Mucosa of descending colon (tissue), 3 donors: ENCODE measurements around the gene ANKRD55. TPM values are rescaled to one million over a fixed set of nuclear protein-coding genes. Genes with fewer than 3 reads are reported as not detected.

Source experiments
- ATAC-seq: fragments of 200-7000 bp; cut with Tn5 transposase; one replicate; pipeline ENCODE4 v1.9.1; 2020; ENCODE audit warnings: mild to moderate bottlenecking, moderate library complexity
- DNase-seq, 3 donors: peaks; one replicate each; pipeline ENCODE4 v3.0.0-alpha.2; 2020
- H3K36me3 ChIP-seq: fragments of 200-600 bp; one replicate; pipeline ENCODE4 v1.8.0; 2021; ENCODE audit warnings: low read depth, mild to moderate bottlenecking
- H3K4me1 ChIP-seq: fragments of 200-600 bp; one replicate; pipeline ENCODE4 v1.8.0; 2021; ENCODE audit warnings: low read depth, mild to moderate bottlenecking
- H3K4me3 ChIP-seq: fragments of 200-600 bp; one replicate; pipeline ENCODE4 v1.8.0; 2021; ENCODE audit warnings: mild to moderate bottlenecking
- H3K9me3 ChIP-seq: fragments of 200-600 bp; one replicate; pipeline ENCODE4 v1.8.0; 2021; ENCODE audit warnings: mild to moderate bottlenecking
- intact Hi-C, 2 donors: fragments of 100-400 bp; cut with DNase I in 1 of 2; cut with micrococcal nuclease in 1 of 2; formaldehyde crosslinking; loops; one replicate each; pipeline versions ENCODE4 v1.11.0 to v1.11.1; 2022; cut with DNase I, micrococcal nuclease
- total RNA-seq, 3 donors: library from RNA; stranded (reverse); fragmentation: NEBNext Ultra II Directional in 2 of 3; extraction: Animal tissue kit (Norgen Biotek cat#: 25700) in 2 of 3; gene quantifications; one replicate each; pipeline versions ENCODE4 v1.2.1 to v1.2.4, GENCODE V29; 2021 to 2023
- TF ChIP-seq, protein P1 (sequence below): fragments of 200-600 bp; IDR thresholded peaks from one replicate; pipeline ENCODE4 v1.8.0; 2022; ENCODE audit warnings: antibody characterized with exemption, mild to moderate bottlenecking
- donor health status: DM: no; HTN: no; CAD: no; lungs with moderate emphysema.
- donor health status: DM: no; HTN: no; CAD: no.
- donor health status: DM: no; HTN: yes; CAD: no.

Gene ANKRD55
- total RNA-seq, 3 donors from 2014 or later, result 0.31 TPM; not detected in 2

DNA sequence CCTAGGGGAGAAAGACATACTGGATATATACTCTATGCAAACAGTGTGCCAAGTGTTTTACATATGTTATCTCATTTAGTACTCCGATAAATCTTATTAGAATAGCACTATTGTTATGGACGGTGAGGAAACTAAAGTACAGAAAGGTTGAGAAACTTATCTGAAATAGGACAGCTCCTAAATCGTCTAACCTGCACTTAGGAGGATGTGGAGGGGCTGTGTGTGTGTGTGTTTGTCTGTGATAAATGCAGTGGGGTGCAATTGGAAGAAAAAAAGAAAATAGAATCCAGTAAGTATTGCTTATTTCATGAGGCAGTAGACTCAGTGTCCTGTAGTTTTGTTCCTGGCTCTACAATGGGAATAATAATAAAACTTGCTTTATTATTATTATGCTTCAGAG, 131.9 kb downstream of the ANKRD55 start:
- H3K4me3 ChIP-seq, result no peak overlapping the region
- H3K4me1 ChIP-seq, result no peaks in the 10 kb centered on the region
- TF ChIP-seq, protein P1, sequence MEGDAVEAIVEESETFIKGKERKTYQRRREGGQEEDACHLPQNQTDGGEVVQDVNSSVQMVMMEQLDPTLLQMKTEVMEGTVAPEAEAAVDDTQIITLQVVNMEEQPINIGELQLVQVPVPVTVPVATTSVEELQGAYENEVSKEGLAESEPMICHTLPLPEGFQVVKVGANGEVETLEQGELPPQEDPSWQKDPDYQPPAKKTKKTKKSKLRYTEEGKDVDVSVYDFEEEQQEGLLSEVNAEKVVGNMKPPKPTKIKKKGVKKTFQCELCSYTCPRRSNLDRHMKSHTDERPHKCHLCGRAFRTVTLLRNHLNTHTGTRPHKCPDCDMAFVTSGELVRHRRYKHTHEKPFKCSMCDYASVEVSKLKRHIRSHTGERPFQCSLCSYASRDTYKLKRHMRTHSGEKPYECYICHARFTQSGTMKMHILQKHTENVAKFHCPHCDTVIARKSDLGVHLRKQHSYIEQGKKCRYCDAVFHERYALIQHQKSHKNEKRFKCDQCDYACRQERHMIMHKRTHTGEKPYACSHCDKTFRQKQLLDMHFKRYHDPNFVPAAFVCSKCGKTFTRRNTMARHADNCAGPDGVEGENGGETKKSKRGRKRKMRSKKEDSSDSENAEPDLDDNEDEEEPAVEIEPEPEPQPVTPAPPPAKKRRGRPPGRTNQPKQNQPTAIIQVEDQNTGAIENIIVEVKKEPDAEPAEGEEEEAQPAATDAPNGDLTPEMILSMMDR, result no peak
- no peaks in the 10 kb centered on the region for H3K36me3 ChIP-seq
- intact Hi-C loops, result no loop called here
- ATAC-seq, result no peak
- no peak for DNase-seq
- no peaks in the 10 kb centered on the region for H3K9me3 ChIP-seq

DNA sequence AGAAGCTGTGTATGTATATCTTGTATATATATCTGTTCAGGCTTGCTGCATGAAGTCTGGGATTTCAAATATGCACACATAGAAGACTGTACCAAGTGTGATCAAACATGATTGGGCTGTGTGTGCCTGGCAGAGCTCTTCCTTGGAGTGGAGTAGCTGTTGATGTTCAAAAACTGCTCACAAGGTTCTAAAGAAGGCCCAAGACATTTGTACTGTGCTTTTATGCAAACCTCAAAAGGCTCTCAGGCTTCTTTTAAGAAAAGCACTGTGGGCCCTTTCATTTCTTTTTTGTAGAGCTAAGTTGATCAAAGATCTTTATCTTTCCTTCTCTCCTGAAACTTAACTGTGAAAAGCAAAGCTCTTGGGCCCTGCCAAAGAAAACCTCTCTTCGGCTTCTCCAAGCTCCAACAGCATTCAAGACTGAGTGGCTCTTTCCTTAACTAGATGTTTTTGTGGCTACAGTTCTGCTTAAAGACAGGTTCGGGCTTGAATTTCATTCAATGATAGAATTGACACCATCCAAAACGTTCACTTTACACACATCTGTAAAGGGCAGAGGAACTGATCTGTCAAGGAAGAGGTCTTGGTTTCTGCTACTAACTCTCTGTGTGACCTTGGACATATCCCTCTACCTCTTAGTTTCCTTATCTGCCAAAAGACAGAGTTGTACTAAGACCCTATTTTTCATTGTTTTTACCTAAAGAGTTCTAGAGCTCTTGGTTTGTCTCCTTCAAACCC, 132.5 kb downstream of the ANKRD55 start:
- no peaks in the 10 kb centered on the region for H3K9me3 ChIP-seq
- intact Hi-C loops, result no loop called here
- H3K4me3 ChIP-seq, result no peak overlapping the region
- no peaks in the 10 kb centered on the region for H3K4me1 ChIP-seq
- DNase-seq (no peak), ATAC-seq (no peak)
- TF ChIP-seq, protein P1, result no peak
- H3K36me3 ChIP-seq, result no peaks in the 10 kb centered on the region

DNA sequence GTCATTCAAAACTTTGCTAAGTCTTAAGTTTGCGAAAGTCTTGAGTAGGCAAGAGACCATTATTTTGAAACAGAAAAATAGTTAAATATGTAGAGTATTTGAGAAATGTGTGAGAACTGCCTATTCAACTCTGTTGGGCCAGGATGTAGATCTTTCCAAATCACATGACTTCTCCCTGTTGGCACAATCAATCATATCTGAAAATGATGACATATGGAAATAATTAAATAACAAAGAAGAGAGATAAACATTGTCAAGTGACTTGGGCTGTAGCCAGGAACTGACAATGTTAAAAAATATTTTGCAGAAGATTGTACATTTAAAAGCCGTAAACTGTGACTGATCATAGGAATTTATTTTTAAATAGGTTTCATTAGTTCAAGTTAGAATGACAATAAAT, 133.8 kb downstream of the ANKRD55 start:
- intact Hi-C loops, result no loop called here
- no peak for ATAC-seq
- TF ChIP-seq, protein P1, result no peak

DNA sequence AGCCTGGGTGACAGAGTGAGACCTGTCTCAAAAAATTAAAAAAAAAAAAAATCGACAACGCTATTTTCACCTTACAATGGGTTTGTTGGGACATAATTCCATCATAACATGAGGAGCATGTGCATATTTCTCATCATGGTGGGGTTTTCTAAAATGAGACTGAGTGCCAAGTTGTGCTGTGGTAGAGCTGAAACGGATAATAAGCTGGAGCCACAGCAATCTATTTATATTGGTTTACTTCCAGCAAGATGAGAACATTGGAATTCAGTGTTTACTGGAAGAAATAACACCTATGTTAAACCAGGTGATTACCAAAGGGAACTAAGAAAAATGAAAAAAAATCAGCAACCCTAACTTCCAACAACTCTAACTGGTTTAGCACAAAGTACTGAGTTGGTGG, 136.1 kb downstream of the ANKRD55 start:
- TF ChIP-seq, protein P1, result no peak
- intact Hi-C loops, result no loop called here
- H3K9me3 ChIP-seq, result no peaks in the 10 kb centered on the region
- no peaks in the 10 kb centered on the region for H3K36me3 ChIP-seq
- DNase-seq (no peak), ATAC-seq (no peak)
- H3K4me1 ChIP-seq, result no peaks in the 10 kb centered on the region
- no peak overlapping the region for H3K4me3 ChIP-seq

More for the DNA sequence above, 133.8 kb downstream of the ANKRD55 start:
- no peak overlapping the region for H3K4me3 ChIP-seq
- DNase-seq, result no peak
- no peaks in the 10 kb centered on the region for H3K4me1 ChIP-seq
- H3K36me3 ChIP-seq, result no peaks in the 10 kb centered on the region
- H3K9me3 ChIP-seq, result no peaks in the 10 kb centered on the region

DNA sequence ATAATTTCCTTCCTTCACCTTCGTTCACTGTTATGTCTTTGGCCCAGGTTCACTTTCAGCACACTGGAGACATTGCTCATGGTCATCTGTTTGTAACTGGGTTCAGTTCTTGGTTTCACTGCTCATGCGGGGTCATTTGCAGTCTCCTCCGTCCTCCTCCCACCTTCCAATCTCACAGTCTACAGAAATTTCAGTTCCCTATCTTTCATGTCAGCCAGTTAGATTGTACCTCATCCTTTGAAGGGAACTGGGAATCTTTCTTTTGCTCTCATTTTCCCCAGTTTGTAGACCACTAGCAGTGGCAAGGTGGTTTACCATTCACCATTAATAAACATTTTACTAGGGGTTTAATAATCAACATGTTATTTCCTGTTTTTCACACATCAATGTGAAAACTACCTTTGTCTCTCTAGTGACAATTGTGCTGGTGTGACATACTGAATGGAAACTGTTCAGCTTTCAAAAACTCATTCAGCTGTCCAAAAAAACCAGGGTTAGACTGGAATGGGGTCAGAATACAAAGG, 137.5 kb downstream of the ANKRD55 start:
- Histone ChIP-seq H3K36me3 (no peaks in the 10 kb centered on the region), H3K4me1 (no peaks in the 10 kb centered on the region), H3K9me3 (no peaks in the 10 kb centered on the region), H3K4me3 (no peak overlapping the region)
- DNase-seq (no peak), ATAC-seq (no peak)
- TF ChIP-seq, protein P1, result no peak
- intact Hi-C loops, result no loop called here
